Activated CD4-positive, alpha-beta T cell treated with anti-CD3 and anti-CD28 coated beads, Interleukin-2, amount 10 ng/mL, durations not matched to agents 24 days and 14 days (primary cell): Measurements from ENCODE around the gene RLBP1. TPM values are rescaled to one million over a fixed set of nuclear protein-coding genes. Genes with fewer than 3 reads are reported as not detected.

ENCODE experiments used
- DNase-seq: peaks from one replicate; pipeline ENCODE4 v3.0.0; 2022
- H3K27ac Mint-ChIP-seq: one replicate; pipeline ENCODE4 v1.8.0; 2022; ENCODE audit warnings: mild to moderate bottlenecking, mixed read lengths
- H3K27me3 Mint-ChIP-seq: one replicate; pipeline ENCODE4 v1.8.0; 2022; ENCODE audit warnings: mixed read lengths
- H3K36me3 Mint-ChIP-seq: one replicate; pipeline ENCODE4 v1.8.0; 2022; ENCODE audit warnings: low read depth, mild to moderate bottlenecking, mixed read lengths
- H3K4me1 Mint-ChIP-seq: one replicate; pipeline ENCODE4 v1.8.0; 2021; ENCODE audit warnings: mixed read lengths
- H3K4me3 Mint-ChIP-seq: one replicate; pipeline ENCODE4 v1.8.0; 2022; ENCODE audit warnings: mild to moderate bottlenecking, moderate library complexity, mixed read lengths
- H3K9me3 Mint-ChIP-seq: one replicate; pipeline ENCODE4 v1.8.0; 2021; ENCODE audit warnings: mixed read lengths
- intact Hi-C: fragments of 100-400 bp; cut with micrococcal nuclease; formaldehyde crosslinking; loops from one replicate; pipeline ENCODE4 v1.15.1; 2023
- total RNA-seq: library from RNA; stranded (reverse); gene quantifications from 2 replicates; pipeline ENCODE4 v1.2.3, GENCODE V29; 2022

The RLBP1 gene
- total RNA-seq, 1 donor from 2014 or later = not detected

DNA sequence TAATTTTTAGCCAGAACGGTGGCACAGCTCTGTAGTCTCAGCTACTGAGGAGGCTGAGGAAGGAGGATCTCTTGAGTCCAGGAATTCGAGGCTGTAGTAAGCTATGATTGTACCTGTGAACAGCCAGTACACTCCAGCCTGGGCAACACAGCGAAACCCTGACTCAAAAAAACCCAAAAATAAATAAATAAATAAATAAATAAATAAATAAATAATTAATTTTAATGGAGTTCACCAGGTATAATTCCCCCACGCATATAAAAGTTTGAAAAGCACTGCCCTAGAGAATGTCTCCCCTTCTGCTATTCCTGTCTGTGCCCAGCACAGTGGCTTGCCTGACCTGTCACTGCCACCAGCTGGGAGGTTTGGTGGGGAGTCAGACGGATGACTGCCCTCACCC lies 4.2 kb upstream of the RLBP1 start:
- no peak overlapping the region for H3K4me3 Mint-ChIP-seq
- peaks cover 5% of the 10 kb centered on the region for H3K27me3 Mint-ChIP-seq
- H3K36me3 Mint-ChIP-seq = no peaks in the 10 kb centered on the region
- H3K9me3 Mint-ChIP-seq = no peaks in the 10 kb centered on the region
- no peak for DNase-seq
- H3K4me1 Mint-ChIP-seq = peaks cover 5% of the 10 kb centered on the region
- intact Hi-C loops = no loop called here
- H3K27ac Mint-ChIP-seq = no peak overlapping the region

GRCh38 chr15:89218531-89218930 lies 2.8 kb downstream of the RLBP1 start:
- intact Hi-C loops = no loop called here
- DNase-seq = no peak

DNA sequence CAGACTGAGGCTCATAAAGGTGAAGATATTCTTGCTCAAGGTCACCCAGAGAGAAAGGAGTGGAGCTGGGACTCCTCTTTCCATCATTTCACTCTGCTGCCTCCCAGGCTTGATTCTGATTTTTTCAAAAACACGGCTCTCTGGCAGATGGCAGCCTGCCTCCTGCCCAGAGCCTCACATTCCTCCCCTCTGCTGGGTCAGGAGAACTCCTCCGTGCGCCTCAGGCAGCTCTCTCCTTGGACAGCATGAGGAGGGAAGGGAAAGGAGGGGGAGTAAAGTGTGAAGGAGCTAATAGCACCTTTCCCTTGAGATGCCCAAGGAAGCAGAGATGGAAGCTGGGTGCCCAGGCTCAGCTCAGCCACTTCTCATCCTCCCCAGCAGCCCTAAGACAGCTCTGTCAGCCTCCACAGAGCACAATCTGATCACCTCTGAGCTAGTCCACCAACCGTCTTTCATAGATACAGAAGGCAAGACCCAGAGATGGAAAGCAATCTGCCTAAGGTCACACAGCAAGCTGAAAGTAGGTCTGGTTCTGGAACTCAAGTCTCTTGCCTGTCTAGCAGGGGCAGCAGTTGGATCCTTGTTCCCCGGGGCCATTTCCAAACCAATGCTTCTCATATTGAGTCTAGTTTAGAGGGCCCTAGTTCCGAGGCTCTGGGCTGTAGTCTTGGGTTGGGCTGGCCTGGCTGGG lies 3.5 kb downstream of the RLBP1 start:
- H3K4me3 Mint-ChIP-seq = no peak overlapping the region
- no peak overlapping the region for H3K27ac Mint-ChIP-seq
- H3K4me1 Mint-ChIP-seq = peaks cover 4% of the 10 kb centered on the region
- no peaks in the 10 kb centered on the region for H3K36me3 Mint-ChIP-seq
- DNase-seq = no peak
- H3K9me3 Mint-ChIP-seq = no peaks in the 10 kb centered on the region
- intact Hi-C loops = no loop called here
- peaks cover 5% of the 10 kb centered on the region for H3K27me3 Mint-ChIP-seq

More at GRCh38 chr15:89218531-89218930, 2.8 kb downstream of the RLBP1 start:
- H3K4me1 Mint-ChIP-seq = peaks cover 4% of the 10 kb centered on the region
- peaks cover 2% of the 10 kb centered on the region for H3K27me3 Mint-ChIP-seq
- no peak overlapping the region for H3K27ac Mint-ChIP-seq
- no peaks in the 10 kb centered on the region for H3K9me3 Mint-ChIP-seq
- no peak overlapping the region for H3K4me3 Mint-ChIP-seq
- H3K36me3 Mint-ChIP-seq = no peaks in the 10 kb centered on the region

DNA sequence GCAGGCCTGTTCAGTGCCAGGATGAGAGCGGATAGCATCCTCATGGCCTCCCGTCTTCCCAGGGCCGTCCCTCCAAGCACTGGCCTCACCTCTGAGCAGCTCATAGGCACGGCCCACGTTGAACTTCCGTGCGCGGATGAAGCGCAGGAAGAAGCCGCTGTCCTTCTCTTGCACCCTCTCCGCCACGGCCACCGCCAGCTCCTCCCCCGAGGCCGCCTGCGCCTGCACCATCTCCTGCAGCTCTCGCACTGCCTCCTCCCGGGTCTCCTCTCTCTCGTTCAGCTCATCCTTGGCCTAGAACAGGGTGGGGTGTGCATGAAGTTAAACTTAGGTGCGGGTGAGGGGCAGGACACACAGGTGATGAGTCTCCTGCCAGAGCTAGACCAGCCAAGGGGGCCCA lies 4.3 kb downstream of the RLBP1 start:
- peaks cover 4% of the 10 kb centered on the region for H3K4me1 Mint-ChIP-seq
- H3K4me3 Mint-ChIP-seq = no peak overlapping the region
- H3K9me3 Mint-ChIP-seq = no peaks in the 10 kb centered on the region
- peaks cover 5% of the 10 kb centered on the region for H3K27me3 Mint-ChIP-seq
- no peaks in the 10 kb centered on the region for H3K36me3 Mint-ChIP-seq
- intact Hi-C loops = no loop called here
- no peak overlapping the region for H3K27ac Mint-ChIP-seq
- DNase-seq = no peak

DNA sequence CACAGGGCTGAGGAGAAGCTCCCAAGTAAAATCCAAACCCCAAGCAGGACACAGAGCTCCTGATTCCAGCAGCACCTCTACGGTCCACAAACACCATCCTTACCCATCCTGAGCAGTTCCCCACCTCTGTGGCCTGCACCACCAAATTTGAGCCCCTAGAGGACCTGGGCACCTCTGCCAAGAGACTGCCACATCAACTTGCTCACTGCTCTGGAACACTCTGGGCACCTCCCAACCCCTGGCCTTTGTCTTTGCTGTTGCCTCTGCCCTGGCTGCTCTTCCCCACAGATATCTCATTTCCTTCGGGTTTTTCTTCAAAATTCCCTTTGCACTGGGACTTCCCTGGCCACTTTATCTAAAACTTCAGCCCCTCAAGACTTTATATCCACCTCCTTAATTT lies 5.8 kb downstream of the RLBP1 start:
- Mint-ChIP-seq H3K27me3 (peaks cover 7% of the 10 kb centered on the region), H3K36me3 (no peaks in the 10 kb centered on the region), H3K27ac (no peak overlapping the region), H3K9me3 (no peaks in the 10 kb centered on the region), H3K4me1 (peaks cover 3% of the 10 kb centered on the region), H3K4me3 (no peak overlapping the region)
- DNase-seq = no peak
- intact Hi-C loops = no loop called here

DNA sequence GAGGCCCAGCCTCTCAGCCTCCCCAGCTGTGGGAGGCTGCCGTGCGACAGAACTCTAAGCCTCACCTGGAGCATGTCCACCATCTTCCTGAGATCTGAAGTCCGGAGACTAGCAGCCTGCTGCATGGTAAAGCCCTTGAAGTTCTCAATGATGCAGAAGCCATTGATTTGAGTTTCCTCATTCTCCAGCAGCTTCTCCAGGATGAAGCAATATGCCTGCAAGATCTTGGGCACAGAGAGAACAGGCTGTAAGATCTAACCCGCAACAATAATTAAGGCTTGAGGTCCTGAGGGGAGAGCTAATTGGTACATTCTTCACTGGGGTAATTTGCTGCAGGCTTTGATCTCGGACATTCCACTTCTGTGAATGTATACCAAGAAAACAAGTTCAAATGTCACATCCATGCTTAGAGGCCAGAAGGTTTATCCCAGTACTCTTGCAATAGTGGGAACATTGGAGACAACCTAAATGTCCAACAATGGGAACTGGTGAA lies 9.7 kb downstream of the RLBP1 start:
- Mint-ChIP-seq H3K27ac (no peak overlapping the region), H3K4me3 (no peak overlapping the region), H3K4me1 (peaks cover 10% of the 10 kb centered on the region), H3K27me3 (peaks cover 5% of the 10 kb centered on the region), H3K36me3 (no peaks in the 10 kb centered on the region), H3K9me3 (no peaks in the 10 kb centered on the region)
- DNase-seq = no peak
- intact Hi-C loops = no loop called here

- Mint-ChIP-seq H3K4me1 (peaks cover 21% of the 10 kb centered on the region), H3K27ac (no peak overlapping the region), H3K9me3 (no peaks in the 10 kb centered on the region), H3K4me3 (no peak overlapping the region), H3K36me3 (no peaks in the 10 kb centered on the region), H3K27me3 (peaks cover 5% of the 10 kb centered on the region)
- intact Hi-C loops = loop anchor here (5.0 kb wide), 2 partner anchors 103 to 123 kb away; partner anchors contain the start of gene POLG
- DNase-seq = no peak
Observed at GRCh38 chr15:89209057-89209456, 12.3 kb downstream of the RLBP1 start.

- H3K9me3 Mint-ChIP-seq = peaks cover 3% of the 10 kb centered on the region
- intact Hi-C loops = loop anchor here (5.0 kb wide), 2 partner anchors 104 to 124 kb away; partner anchors contain the start of gene POLG
Observed at GRCh38 chr15:89208256-89208655, 13.1 kb downstream of the RLBP1 start.

DNA sequence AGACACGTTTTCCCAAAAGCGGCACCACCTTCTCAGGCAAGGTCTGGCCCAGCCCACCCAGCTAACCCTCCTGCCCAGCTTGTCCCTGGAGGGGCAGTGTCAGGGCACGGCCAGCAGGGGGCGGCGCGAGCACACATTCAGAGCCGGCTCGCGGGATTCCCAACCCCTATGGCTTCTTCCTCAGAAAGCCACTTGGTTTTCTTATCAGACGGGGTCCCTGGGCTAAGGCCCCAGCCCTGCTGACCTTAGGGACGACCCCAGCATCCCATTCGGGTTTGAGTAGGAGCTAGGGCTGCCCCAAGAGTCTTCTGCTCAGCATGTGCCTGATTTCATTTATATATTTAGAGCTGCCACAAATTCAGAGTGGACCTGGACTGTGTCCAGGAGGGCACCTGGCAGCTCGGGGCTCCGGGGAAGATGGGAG lies 14.5 kb downstream of the RLBP1 start:
- intact Hi-C loops = loop anchor here (1.0 to 5.0 kb wide), 4 partner anchors 36 to 223 kb away; partner anchors contain the start of genes FANCI and POLG
- DNase-seq = peak; percentile 91
- H3K27ac Mint-ChIP-seq = peak overlapping the region; percentile 52
- peaks cover 2% of the 10 kb centered on the region for H3K27me3 Mint-ChIP-seq
- peaks cover 6% of the 10 kb centered on the region for H3K36me3 Mint-ChIP-seq
- H3K4me3 Mint-ChIP-seq = peak overlapping the region; percentile 41
- H3K9me3 Mint-ChIP-seq = peaks cover 3% of the 10 kb centered on the region
- H3K4me1 Mint-ChIP-seq = peaks cover 30% of the 10 kb centered on the region

More at GRCh38 chr15:89208256-89208655, 13.1 kb downstream of the RLBP1 start:
- H3K27ac Mint-ChIP-seq = no peak overlapping the region
- H3K4me1 Mint-ChIP-seq = peaks cover 28% of the 10 kb centered on the region
- H3K4me3 Mint-ChIP-seq = no peak overlapping the region
- H3K36me3 Mint-ChIP-seq = peaks cover 5% of the 10 kb centered on the region
- peaks cover 5% of the 10 kb centered on the region for H3K27me3 Mint-ChIP-seq
- DNase-seq = no peak

DNA sequence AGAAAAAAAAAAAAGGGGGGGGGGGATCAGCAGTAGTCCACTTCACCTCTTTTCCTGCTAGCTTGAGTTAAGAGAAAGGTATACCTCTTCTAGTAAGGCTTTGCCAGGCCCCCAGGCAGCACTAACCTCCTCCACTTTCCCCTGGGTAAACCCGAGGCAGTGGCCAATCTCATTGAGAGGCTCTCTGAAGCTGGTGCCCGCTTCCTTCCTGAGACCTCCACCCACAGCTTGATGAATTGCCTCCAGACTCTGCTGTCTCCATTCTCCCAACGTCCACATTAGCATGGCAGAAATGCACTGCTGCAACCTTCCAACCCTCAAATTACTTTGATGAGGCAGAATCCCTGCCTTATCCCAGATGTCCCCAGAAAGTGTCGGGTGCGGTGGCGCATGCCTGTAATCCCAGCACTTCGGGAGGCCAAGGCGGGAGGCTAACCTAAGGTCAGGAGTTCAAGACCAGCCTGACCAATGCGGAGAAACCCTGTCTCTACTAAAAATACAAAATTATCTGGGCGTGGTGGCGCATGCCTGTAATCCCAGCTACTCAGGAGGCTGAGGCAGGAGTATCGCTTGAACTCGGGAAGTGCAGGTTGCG lies 15.3 kb downstream of the RLBP1 start:
- intact Hi-C loops = loop anchor here (5.0 kb wide), 2 partner anchors 106 to 126 kb away; partner anchors contain the start of gene POLG

DNA sequence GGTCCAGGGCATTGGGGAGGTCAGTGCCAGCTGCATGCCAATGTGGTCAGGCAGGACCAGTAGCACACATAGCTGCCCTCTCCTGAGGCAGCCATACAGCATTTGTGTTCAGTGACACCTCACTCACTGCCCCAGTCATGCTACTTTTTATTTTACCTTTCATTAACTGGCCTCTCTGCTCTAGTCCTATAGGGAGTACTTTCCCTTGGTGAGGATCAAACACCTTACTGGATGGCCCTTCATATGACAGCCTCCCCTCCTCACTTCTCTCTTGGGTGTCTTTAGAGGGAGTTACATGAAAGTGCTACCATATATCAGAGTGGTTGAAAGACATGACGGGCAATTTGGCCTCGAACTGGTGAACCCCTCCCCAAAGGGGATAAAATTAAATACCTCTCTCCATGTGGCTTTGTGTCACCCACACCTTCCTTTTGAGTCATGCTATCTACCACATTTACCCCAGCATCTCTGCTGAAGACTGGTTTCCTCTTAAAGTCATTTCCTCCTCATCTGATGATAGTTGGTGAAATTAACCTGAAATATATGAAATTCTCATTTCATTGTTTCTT lies 17.6 kb downstream of the RLBP1 start:
- Mint-ChIP-seq H3K27ac (peak overlapping the region; percentile 80), H3K4me1 (peaks cover 30% of the 10 kb centered on the region), H3K27me3 (no peaks in the 10 kb centered on the region), H3K9me3 (peaks cover 3% of the 10 kb centered on the region), H3K4me3 (peak overlapping the region; percentile 70), H3K36me3 (peaks cover 18% of the 10 kb centered on the region)
- intact Hi-C loops = loop anchor here (1.0 kb wide), 2 partner anchors 23 to 41 kb away; no protein-coding TSS in a partner anchor
- DNase-seq = peak; percentile 82

More for the DNA sequence above, 15.3 kb downstream of the RLBP1 start:
- Mint-ChIP-seq H3K4me1 (peaks cover 30% of the 10 kb centered on the region), H3K4me3 (peak overlapping the region; percentile 5), H3K36me3 (peaks cover 13% of the 10 kb centered on the region), H3K9me3 (peaks cover 3% of the 10 kb centered on the region), H3K27ac (peak overlapping the region; percentile 23), H3K27me3 (no peaks in the 10 kb centered on the region)
- no peak for DNase-seq

GRCh38 chr15:89201465-89202005 lies 19.8 kb downstream of the RLBP1 start:
- peaks cover 3% of the 10 kb centered on the region for H3K9me3 Mint-ChIP-seq
- DNase-seq = no peak
- no peak overlapping the region for H3K27ac Mint-ChIP-seq
- no peaks in the 10 kb centered on the region for H3K27me3 Mint-ChIP-seq
- intact Hi-C loops = no loop called here
- peaks cover 28% of the 10 kb centered on the region for H3K4me1 Mint-ChIP-seq
- peaks cover 24% of the 10 kb centered on the region for H3K36me3 Mint-ChIP-seq
- H3K4me3 Mint-ChIP-seq = no peak overlapping the region

DNA sequence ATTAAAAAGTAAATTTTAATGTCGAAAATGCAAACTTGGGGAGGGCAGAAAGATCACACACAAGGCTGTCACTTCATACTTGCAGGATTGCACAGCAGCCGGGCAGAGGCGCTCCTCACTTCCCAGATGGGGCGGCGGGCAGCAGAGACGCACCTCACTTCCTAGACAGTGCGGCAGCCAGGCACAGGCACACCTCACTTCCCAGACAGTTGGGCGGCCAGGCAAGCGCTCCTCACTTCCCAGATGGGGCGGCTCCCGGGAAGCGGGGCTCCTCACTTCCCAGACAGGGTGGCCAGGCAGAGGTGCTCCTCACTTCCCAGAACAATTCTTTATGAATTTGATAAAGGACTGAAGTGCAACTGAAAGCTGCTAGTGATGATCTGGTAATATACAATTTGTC lies 21.2 kb downstream of the RLBP1 start:
- H3K36me3 Mint-ChIP-seq = peaks cover 33% of the 10 kb centered on the region
- no peak for DNase-seq
- H3K4me1 Mint-ChIP-seq = peaks cover 24% of the 10 kb centered on the region
- intact Hi-C loops = no loop called here
- no peaks in the 10 kb centered on the region for H3K27me3 Mint-ChIP-seq
- peaks cover 3% of the 10 kb centered on the region for H3K9me3 Mint-ChIP-seq
- H3K27ac Mint-ChIP-seq = no peak overlapping the region
- no peak overlapping the region for H3K4me3 Mint-ChIP-seq

DNA sequence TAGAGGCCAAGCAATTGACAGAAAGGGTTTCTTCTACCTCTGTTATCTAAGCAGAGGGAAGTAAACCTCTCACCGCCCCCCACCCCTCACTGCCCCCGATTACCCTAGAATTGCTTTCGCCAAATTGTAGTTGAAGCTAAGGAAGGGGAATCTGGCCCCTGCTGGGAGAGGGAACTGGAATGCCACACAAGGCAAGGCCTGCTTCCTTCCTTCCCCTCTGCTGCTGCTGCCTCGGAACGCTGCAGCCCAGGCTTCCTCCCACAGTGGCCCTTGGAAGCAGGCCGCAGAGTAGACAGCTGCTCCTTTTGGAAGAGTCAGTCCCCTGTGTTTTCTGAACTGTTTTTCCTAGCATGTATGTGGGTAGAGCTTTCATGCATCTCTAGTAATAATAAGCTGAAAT lies 21.6 kb downstream of the RLBP1 start:
- Mint-ChIP-seq H3K27me3 (no peaks in the 10 kb centered on the region), H3K27ac (no peak overlapping the region), H3K4me3 (no peak overlapping the region), H3K36me3 (peaks cover 33% of the 10 kb centered on the region), H3K4me1 (peaks cover 21% of the 10 kb centered on the region), H3K9me3 (peaks cover 3% of the 10 kb centered on the region)
- DNase-seq = no peak
- intact Hi-C loops = no loop called here
